A549 (cell line): ENCODE data around the gene CUL1. TPM values are rescaled to one million over a fixed set of nuclear protein-coding genes. Genes with fewer than 3 reads are reported as not detected.

Experiments
- ATAC-seq, 2 experiments: fragments of 200-7000 bp in 1 of 2; fragments of >200 bp in 1 of 2; cut with Nextera tagmentation in 1 of 2; cut with Tn5 transposase in 1 of 2; 3 replicates each; pipeline versions ENCODE4 v1.8.0 to v1.9.1; 2018 to 2020; ENCODE audit warnings: mild to moderate bottlenecking in 1 of 2, moderate library complexity in 1 of 2
- CTCF ChIA-PET: fragments of 300-600 bp; sonication (Branson Sonifier 250); formaldehyde crosslinking; extraction: SDS; loops from one replicate; lab custom pipeline; 2021; ENCODE audit warnings: antibody characterized with exemption, inconsistent platforms; lab: Yijun Ruan, JAX
- POLR2A ChIA-PET: fragments of 350-600 bp; formaldehyde crosslinking; extraction: SDS; loops from one replicate; lab custom pipeline; 2021; ENCODE audit warnings: antibody characterized with exemption, inconsistent platforms; lab: Yijun Ruan, JAX
- DNase-seq, 2 experiments: peaks; one replicate each; pipeline versions ENCODE4 v3.0.0 to v3.0.0-alpha.2; 2011 to 2016; ENCODE audit warnings: low read depth in 1 of 2, low spot score in 1 of 2
- FAIRE-seq: peaks from 2 replicates; lab custom pipeline; 2011; peaks lifted over from hg19 to GRCh38; lab: Jason Lieb, UNC
- H3K27ac ChIP-seq, 2 experiments: fragments of >200 bp; sonication (Bioruptor Twin); formaldehyde crosslinking; 3 replicates each; pipeline ENCODE4 v1.5.1; 2016 to 2017
- H3K4me1 ChIP-seq: fragments of >200 bp; sonication (Bioruptor Twin); formaldehyde crosslinking; 3 replicates; pipeline ENCODE4 v1.6.1; 2016
- H3K4me2 ChIP-seq: fragments of >200 bp; sonication (Bioruptor Twin); formaldehyde crosslinking; 3 replicates; pipeline ENCODE4 v1.6.1; 2016
- H3K4me3 ChIP-seq: fragments of >200 bp; sonication (Bioruptor Twin); formaldehyde crosslinking; 3 replicates; pipeline ENCODE4 v1.5.1; 2016
- H3K9me3 ChIP-seq: fragments of >200 bp; sonication (Bioruptor Twin); formaldehyde crosslinking; 3 replicates; pipeline ENCODE4 v1.6.1; 2016
- CBX2 ChIP-seq: fragments of 200-600 bp; sonication (generic); IDR thresholded peaks from 2 replicates; pipeline ENCODE4 v1.6.1; 2016; ENCODE audit warnings: low read depth, mild to moderate bottlenecking, borderline replicate concordance
- CBX8 ChIP-seq: fragments of 200-600 bp; sonication (generic); IDR thresholded peaks from 2 replicates; pipeline ENCODE4 v1.6.1; 2016
- CHD2 ChIP-seq: fragments of 150-350 bp; IDR thresholded peaks from 2 replicates; pipeline ENCODE4 v1.6.1; 2014; ENCODE audit warnings: low read length; ENCODE audit not compliant: partially characterized antibody
- CTCF ChIP-seq: fragments of >200 bp; sonication (Bioruptor Twin); formaldehyde crosslinking; IDR thresholded peaks from 3 replicates; pipeline ENCODE4 v1.5.1; 2016
- EHF ChIP-seq: fragments of 250-450 bp; sonication (Bioruptor Pico); IDR thresholded peaks from 2 replicates; pipeline ENCODE4 v1.5.0; 2020; ENCODE audit warnings: mild to moderate bottlenecking
- EHMT2 ChIP-seq: fragments of 200-600 bp; sonication (generic); IDR thresholded peaks from 2 replicates; pipeline ENCODE4 v1.6.1; 2016; ENCODE audit warnings: antibody characterized with exemption, low read depth, mild to moderate bottlenecking, moderate library complexity
- ELK1 ChIP-seq: fragments of 150-350 bp; IDR thresholded peaks from 2 replicates; pipeline ENCODE4 v1.6.1; 2014; ENCODE audit warnings: low read depth, mild to moderate bottlenecking, low read length
- EP300 ChIP-seq, 2 experiments: fragments of >200 bp; sonication (Bioruptor Twin); formaldehyde crosslinking; IDR thresholded peaks; 2 replicates in 1 of 2; 3 replicates in 1 of 2; pipeline ENCODE4 v1.6.1; 2016 to 2017
- FOSL2 ChIP-seq, 2 experiments: fragments of 450-650 bp in 1 of 2; fragments of >200 bp in 1 of 2; sonication (Bioruptor Twin) in 1 of 2; formaldehyde crosslinking; IDR thresholded peaks; 2 replicates each; pipeline versions ENCODE4 v1.5.0 to v1.6.1; 2016 to 2020; ENCODE audit warnings: mild to moderate bottlenecking in 1 of 2, moderate library complexity in 1 of 2
- HDAC2 ChIP-seq: fragments of 200-600 bp; sonication (generic); IDR thresholded peaks from 2 replicates; pipeline ENCODE4 v1.6.1; 2016
- HEYL ChIP-seq: fragments of 250-450 bp; sonication (Bioruptor Pico); IDR thresholded peaks from 2 replicates; pipeline ENCODE4 v1.8.0; 2021; ENCODE audit warnings: mild to moderate bottlenecking, moderate library complexity
- HOXA7 ChIP-seq: fragments of 250-450 bp; sonication (Bioruptor Pico); IDR thresholded peaks from 2 replicates; pipeline ENCODE4 v1.5.0; 2020; ENCODE audit warnings: mild to moderate bottlenecking, moderate library complexity
- JUN ChIP-seq, 2 experiments: fragments of >200 bp; sonication (Bioruptor Twin); formaldehyde crosslinking; IDR thresholded peaks; 2 replicates in 1 of 2; 3 replicates in 1 of 2; pipeline ENCODE4 v1.6.1; 2016 to 2017
- JUNB ChIP-seq: fragments of >200 bp; sonication (Bioruptor Twin); formaldehyde crosslinking; IDR thresholded peaks from 2 replicates; pipeline ENCODE4 v1.6.1; 2016
- KDM5A ChIP-seq: fragments of 200-600 bp; sonication (generic); IDR thresholded peaks from 2 replicates; pipeline ENCODE4 v1.6.1; 2016; ENCODE audit warnings: antibody characterized with exemption, mild to moderate bottlenecking
- MAFK ChIP-seq: fragments of 450-650 bp; IDR thresholded peaks from 2 replicates; pipeline ENCODE4 v1.6.1; 2014; ENCODE audit not compliant: partially characterized antibody
- MAZ ChIP-seq: fragments of 150-350 bp; IDR thresholded peaks from 2 replicates; pipeline ENCODE4 v1.6.1; 2014; ENCODE audit warnings: antibody characterized with exemption, low read depth, low read length, borderline replicate concordance
- NFE2L2 ChIP-seq: fragments of 150-350 bp; conservative IDR thresholded peaks from 2 replicates; pipeline ENCODE4 v1.6.1; 2014; ENCODE audit warnings: low read length
- POLR2A ChIP-seq: IDR thresholded peaks from 2 replicates; pipeline ENCODE4 v1.6.1; 2012; ENCODE audit warnings: mild to moderate bottlenecking, low read length
- POLR2AphosphoS2 ChIP-seq: conservative IDR thresholded peaks from 2 replicates; pipeline ENCODE4 v1.6.1; 2012; ENCODE audit warnings: low read length, improper control_type of control experiment, inconsistent platforms
- RAD21 ChIP-seq, 2 experiments: fragments of >200 bp in 1 of 2; sonication (Bioruptor Twin) in 1 of 2; formaldehyde crosslinking in 1 of 2; IDR thresholded peaks in 1 of 2; conservative IDR thresholded peaks in 1 of 2; 2 replicates in 1 of 2; 3 replicates in 1 of 2; pipeline ENCODE4 v1.6.1; 2012 to 2018; ENCODE audit warnings: inconsistent platforms in 1 of 2
- RARB ChIP-seq: fragments of 250-450 bp; sonication (Bioruptor Pico); IDR thresholded peaks from 2 replicates; pipeline ENCODE4 v1.8.0; 2021; ENCODE audit warnings: mild to moderate bottlenecking, moderate library complexity
- SREBF2 ChIP-seq: fragments of 450-650 bp; IDR thresholded peaks from 2 replicates; pipeline ENCODE4 v1.6.1; 2014; ENCODE audit warnings: mild to moderate bottlenecking, moderate library complexity
- ZC3H11A ChIP-seq: fragments of 450-650 bp; IDR thresholded peaks from 2 replicates; pipeline ENCODE4 v1.6.1; 2014; ENCODE audit warnings: antibody characterized with exemption, mild to moderate bottlenecking
- ZSCAN20 ChIP-seq: fragments of 250-450 bp; sonication (Bioruptor Pico); IDR thresholded peaks from 2 replicates; pipeline ENCODE4 v1.8.0; 2022; ENCODE audit warnings: mild to moderate bottlenecking, moderate library complexity
- WGBS: methylation state at CpG from one replicate; pipeline ENCODE4 v1.1.6; 2017; ENCODE audit errors: missing lambda C conversion rate; 5-methylcytosine and 5-hydroxymethylcytosine counted together
- polyA plus RNA-seq, 4 experiments: library from polyadenylated mRNA; depleted of rRNA in 3 of 4; stranded (reverse); fragments of >200 nt; fragmentation: RNase III in 1 of 4; extraction: RNeasy Plus Mini Kit Qiagen cat#74134 plus additional on column Dnase treatment in 1 of 4; gene quantifications; 2 replicates in 3 of 4; 3 replicates in 1 of 4; pipeline ENCODE4 v1.2.3, GENCODE V29; 2011 to 2017

CUL1 gene
- polyA plus RNA-seq, 2 of the 4 experiments (the other 2 are of a cell fraction): 57.9 to 70.6 TPM

- TF ChIP-seq CHD2 (no peak), HEYL (CRISPR knock-in tag) (no peak), HDAC2 (no peak), JUN (IDR thresholded peaks at IDR 0.05) (no peak), POLR2A (no peak)
Observed at GRCh38 chr7:148791546-148791945, 92.8 kb downstream of the CUL1 start (continued).

GRCh38 chr7:148793590-148793989 is 94.9 kb downstream of the CUL1 start:
- TF ChIP-seq NFE2L2 (peak; percentile 96), MAFK (peak; percentile 98), ZC3H11A (no peak)
- FAIRE-seq (no peak), ATAC-seq (no peak)

GRCh38 chr7:148794476-148794875 is 95.8 kb downstream of the CUL1 start:
- H3K4me2 ChIP-seq: no peak overlapping the region
- no peak for ATAC-seq
- no peak overlapping the region for H3K27ac ChIP-seq
- no peaks in the 10 kb centered on the region for H3K4me1 ChIP-seq
- no peak overlapping the region for H3K4me3 ChIP-seq
- ChIA-PET POLR2A (no interaction called here), CTCF (interaction anchor here (0.6 kb wide), 1 partner anchor 110 kb away, joined by 3 read pairs; no protein-coding TSS in a partner anchor)
- peaks cover 11% of the 10 kb centered on the region; the same call in 2 of the 3 replicates for H3K9me3 ChIP-seq
- no peak for DNase-seq
- WGBS: 94% methylated on average over 3 of the region's 3 CpGs
- no peak for TF ChIP-seq POLR2A
- TF ChIP-seq ZSCAN20: no peak
- peak; percentile 86 for TF ChIP-seq MAFK
- TF ChIP-seq KDM5A: no peak
- no peak for FAIRE-seq

More at GRCh38 chr7:148793590-148793989, 94.9 kb downstream of the CUL1 start:
- DNase-seq: no peak
- H3K27ac ChIP-seq: peak overlapping the region; percentile 25 to 54; a peak in 4 of 6 replicates
- 88% methylated on average over 1 of the region's 1 CpG for WGBS
- H3K4me1 ChIP-seq: no peaks in the 10 kb centered on the region
- no peak overlapping the region for H3K4me3 ChIP-seq
- H3K4me2 ChIP-seq: no peak overlapping the region
- CTCF ChIA-PET: interaction anchor here (0.7 to 1.1 kb wide), 4 partner anchors 11 to 218 kb away, joined by 3 to 5 read pairs (median 4); no protein-coding TSS in a partner anchor
- H3K9me3 ChIP-seq: peaks cover 11% of the 10 kb centered on the region; the same call in 2 of the 3 replicates
- POLR2A ChIA-PET: no interaction called here

GRCh38 chr7:148796841-148797240 is 98.1 kb downstream of the CUL1 start:
- WGBS: 95% methylated on average over 10 of the region's 10 CpGs
- Histone ChIP-seq H3K4me3 (no peak overlapping the region), H3K9me3 (peaks cover 11% of the 10 kb centered on the region; the same call in 2 of the 3 replicates), H3K27ac (no peak overlapping the region)
- TF ChIP-seq HOXA7 (CRISPR knock-in tag): no peak
- TF ChIP-seq, all 56 proteins: peak for 0
- FAIRE-seq: no peak
- no peak for ATAC-seq
- Histone ChIP-seq H3K4me2 (no peak overlapping the region), H3K4me1 (no peaks in the 10 kb centered on the region)
- DNase-seq: no peak
- CTCF ChIA-PET: no interaction called here
- POLR2A ChIA-PET: no interaction called here

GRCh38 chr7:148799893-148800555 is 101.3 kb downstream of the CUL1 start:
- ChIA-PET POLR2A (no interaction called here), CTCF (no interaction called here)
- no peaks in the 10 kb centered on the region for H3K4me1 ChIP-seq
- FAIRE-seq (no peak), DNase-seq (no peak), ATAC-seq (no peak)
- 88% methylated on average over 10 of the region's 10 CpGs for WGBS
- no peaks in the 10 kb centered on the region for H3K9me3 ChIP-seq
- no peak overlapping the region for H3K4me2 ChIP-seq
- H3K27ac ChIP-seq: no peak overlapping the region
- no peak for TF ChIP-seq POLR2AphosphoS2
- TF ChIP-seq MAZ: no peak
- TF ChIP-seq EHF (CRISPR knock-in tag): no peak
- TF ChIP-seq JUNB: no peak
- no peak for TF ChIP-seq EP300 (IDR thresholded peaks at IDR 0.05)
- TF ChIP-seq RAD21 (conservative IDR thresholded peaks at IDR 0.05 in 1 of 2, IDR thresholded peaks at IDR 0.05 in 1 of 2): no peak
- TF ChIP-seq EHMT2: no peak
- no peak for TF ChIP-seq RARB (CRISPR knock-in tag)
- no peak for TF ChIP-seq ZC3H11A
- no peak for TF ChIP-seq HEYL (CRISPR knock-in tag)
- no peak for TF ChIP-seq FOSL2 (IDR thresholded peaks at IDR 0.05)
- TF ChIP-seq FOSL2 (CRISPR knock-in tag; IDR thresholded peaks at IDR 0.05): no peak
- TF ChIP-seq CBX2: no peak
- no peak for TF ChIP-seq ZSCAN20
- no peak for TF ChIP-seq CTCF
- TF ChIP-seq SREBF2: no peak
- no peak for TF ChIP-seq CBX8
- no peak for TF ChIP-seq ELK1
- TF ChIP-seq HDAC2: no peak
- no peak overlapping the region for H3K4me3 ChIP-seq
